Measurements from ENCODE around the gene ADAMTS17. TPM values are rescaled to one million over a fixed set of nuclear protein-coding genes. Genes with fewer than 3 reads are reported as not detected.

ADAMTS17 gene
- total RNA-seq, 1 donor from 2014 or later = 0.83 TPM

DNA sequence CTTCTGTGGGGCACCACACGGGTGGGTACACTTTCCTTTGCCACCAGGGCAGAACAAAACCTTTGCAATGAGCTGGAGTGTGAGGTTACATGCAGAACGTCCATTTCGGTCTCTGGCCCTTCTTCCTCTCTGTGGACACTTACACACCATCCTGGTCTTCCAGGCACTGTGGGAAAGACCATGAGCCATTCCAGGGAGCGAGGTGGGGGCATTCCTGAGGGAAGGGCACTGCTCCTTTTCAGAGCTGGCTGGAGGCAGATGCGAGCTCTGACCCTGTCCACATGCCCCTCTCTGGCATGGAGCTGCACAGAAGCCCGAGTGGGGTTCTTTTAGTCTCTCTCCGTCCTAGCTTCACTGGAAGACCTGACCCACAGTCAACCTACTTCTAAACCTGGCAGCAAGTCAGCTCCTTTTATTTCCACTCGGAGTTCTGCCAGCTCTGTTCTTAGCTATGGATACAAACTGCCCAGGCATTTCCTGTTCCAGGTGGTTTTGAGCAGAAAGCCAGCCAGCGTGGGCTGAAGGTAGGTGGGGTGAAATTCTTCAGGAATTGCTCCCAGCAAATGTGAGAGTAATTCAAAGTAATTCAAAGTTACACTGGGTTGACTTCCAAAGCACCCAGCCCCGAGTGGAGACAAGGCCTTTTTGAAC lies 281.4 kb downstream of the ADAMTS17 start:
- Mint-ChIP-seq H3K27me3 (ENCODE audit: insufficient read depth) (no peaks in the 10 kb centered on the region), H3K36me3 (ENCODE audit: low read depth) (no peaks in the 10 kb centered on the region), H3K9me3 (no peaks in the 10 kb centered on the region), H3K4me3 (no peak overlapping the region), H3K27ac (no peak overlapping the region), H3K4me1 (ENCODE audit: low read depth) (no peaks in the 10 kb centered on the region)
- intact Hi-C loops (cut with micrococcal nuclease) = no loop called here
- DNase-seq (ENCODE audit: low spot score) = no peak

- H3K4me3 Mint-ChIP-seq = no peak overlapping the region
- intact Hi-C loops (cut with micrococcal nuclease) = no loop called here
- DNase-seq (ENCODE audit: low spot score) = no peak
- no peaks in the 10 kb centered on the region for H3K36me3 Mint-ChIP-seq (ENCODE audit: low read depth)
- no peak overlapping the region for H3K27ac Mint-ChIP-seq
- H3K27me3 Mint-ChIP-seq (ENCODE audit: insufficient read depth) = no peaks in the 10 kb centered on the region
- no peaks in the 10 kb centered on the region for H3K9me3 Mint-ChIP-seq
- H3K4me1 Mint-ChIP-seq (ENCODE audit: low read depth) = no peaks in the 10 kb centered on the region
These were observed 282.3 kb downstream of the ADAMTS17 start for GRCh38 chr15:100059521-100059920.

- intact Hi-C loops (cut with micrococcal nuclease) = no loop called here
- H3K27me3 Mint-ChIP-seq (ENCODE audit: insufficient read depth) = no peaks in the 10 kb centered on the region
- H3K27ac Mint-ChIP-seq = no peak overlapping the region
These were observed 282.7 kb downstream of the ADAMTS17 start for GRCh38 chr15:100059094-100059493.

GRCh38 chr15:100058458-100058857 lies 283.3 kb downstream of the ADAMTS17 start:
- Mint-ChIP-seq H3K36me3 (ENCODE audit: low read depth) (no peaks in the 10 kb centered on the region), H3K4me3 (no peak overlapping the region), H3K9me3 (no peaks in the 10 kb centered on the region), H3K27me3 (ENCODE audit: insufficient read depth) (no peaks in the 10 kb centered on the region), H3K27ac (no peak overlapping the region), H3K4me1 (ENCODE audit: low read depth) (no peaks in the 10 kb centered on the region)
- intact Hi-C loops (cut with micrococcal nuclease) = no loop called here
- DNase-seq (ENCODE audit: low spot score) = no peak

More at GRCh38 chr15:100059094-100059493, 282.7 kb downstream of the ADAMTS17 start:
- no peaks in the 10 kb centered on the region for H3K36me3 Mint-ChIP-seq (ENCODE audit: low read depth)
- H3K4me3 Mint-ChIP-seq = no peak overlapping the region
- no peak for DNase-seq (ENCODE audit: low spot score)
- H3K9me3 Mint-ChIP-seq = no peaks in the 10 kb centered on the region
- no peaks in the 10 kb centered on the region for H3K4me1 Mint-ChIP-seq (ENCODE audit: low read depth)

DNA sequence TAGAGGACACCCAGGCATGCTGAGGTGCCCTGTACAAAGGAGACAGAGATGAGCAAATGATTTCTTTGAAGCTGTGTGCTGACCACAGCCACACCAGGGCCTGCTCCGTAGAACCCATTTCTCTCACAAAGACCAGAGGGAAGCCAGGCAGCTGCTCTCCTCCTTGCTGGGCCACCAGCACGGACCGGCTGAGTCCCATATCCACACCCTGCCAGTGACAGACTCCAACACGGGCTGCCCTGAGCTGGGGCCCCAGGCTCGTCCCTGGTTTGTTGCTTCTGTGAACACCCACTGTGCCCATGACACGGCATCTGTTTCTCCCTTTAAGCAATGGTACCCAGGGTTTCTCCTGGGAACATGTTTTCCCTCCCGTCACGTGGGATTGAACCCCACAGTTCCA lies 284.5 kb downstream of the ADAMTS17 start:
- Mint-ChIP-seq H3K27me3 (ENCODE audit: insufficient read depth) (no peaks in the 10 kb centered on the region), H3K4me3 (no peak overlapping the region), H3K27ac (no peak overlapping the region), H3K36me3 (ENCODE audit: low read depth) (no peaks in the 10 kb centered on the region), H3K4me1 (ENCODE audit: low read depth) (no peaks in the 10 kb centered on the region), H3K9me3 (no peaks in the 10 kb centered on the region)
- intact Hi-C loops (cut with micrococcal nuclease) = no loop called here
- DNase-seq (ENCODE audit: low spot score) = no peak

GRCh38 chr15:100056411-100057072 lies 285.2 kb downstream of the ADAMTS17 start:
- Mint-ChIP-seq H3K27me3 (ENCODE audit: insufficient read depth) (no peaks in the 10 kb centered on the region), H3K27ac (no peak overlapping the region), H3K9me3 (no peaks in the 10 kb centered on the region), H3K4me1 (ENCODE audit: low read depth) (no peaks in the 10 kb centered on the region), H3K4me3 (no peak overlapping the region), H3K36me3 (ENCODE audit: low read depth) (no peaks in the 10 kb centered on the region)
- intact Hi-C loops (cut with micrococcal nuclease) = no loop called here
- no peak for DNase-seq (ENCODE audit: low spot score)

- Mint-ChIP-seq H3K27me3 (ENCODE audit: insufficient read depth) (no peaks in the 10 kb centered on the region), H3K9me3 (no peaks in the 10 kb centered on the region), H3K4me3 (no peak overlapping the region), H3K36me3 (ENCODE audit: low read depth) (no peaks in the 10 kb centered on the region), H3K27ac (no peak overlapping the region), H3K4me1 (ENCODE audit: low read depth) (peaks cover 2% of the 10 kb centered on the region)
- intact Hi-C loops (cut with micrococcal nuclease) = no loop called here
- no peak for DNase-seq (ENCODE audit: low spot score)
These were observed 286.0 kb downstream of the ADAMTS17 start for GRCh38 chr15:100055821-100056220.

DNA sequence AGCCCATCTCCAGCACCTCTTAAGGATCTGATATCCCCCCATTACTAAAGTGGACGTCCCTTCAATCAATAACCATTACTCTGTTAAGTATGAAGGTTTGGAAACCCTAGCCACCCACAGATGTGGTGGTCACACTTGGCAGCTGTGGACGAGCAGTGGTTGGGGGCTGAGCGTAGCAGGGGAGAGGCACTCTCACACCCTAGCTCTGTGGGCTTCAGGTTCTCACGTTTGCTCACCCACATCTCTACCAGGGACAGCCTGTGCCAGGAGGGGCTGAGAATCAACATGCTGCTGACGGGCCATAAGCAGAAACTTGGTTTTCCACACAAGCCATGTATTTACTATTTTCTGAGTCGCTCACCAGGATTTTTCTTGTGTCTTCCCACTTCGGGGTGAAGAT lies 287.2 kb downstream of the ADAMTS17 start:
- H3K36me3 Mint-ChIP-seq (ENCODE audit: low read depth) = no peaks in the 10 kb centered on the region
- H3K27me3 Mint-ChIP-seq (ENCODE audit: insufficient read depth) = no peaks in the 10 kb centered on the region
- no peak overlapping the region for H3K27ac Mint-ChIP-seq
- no peak for DNase-seq (ENCODE audit: low spot score)
- no peaks in the 10 kb centered on the region for H3K9me3 Mint-ChIP-seq
- peaks cover 5% of the 10 kb centered on the region for H3K4me1 Mint-ChIP-seq (ENCODE audit: low read depth)
- H3K4me3 Mint-ChIP-seq = no peak overlapping the region
- intact Hi-C loops (cut with micrococcal nuclease) = no loop called here

DNA sequence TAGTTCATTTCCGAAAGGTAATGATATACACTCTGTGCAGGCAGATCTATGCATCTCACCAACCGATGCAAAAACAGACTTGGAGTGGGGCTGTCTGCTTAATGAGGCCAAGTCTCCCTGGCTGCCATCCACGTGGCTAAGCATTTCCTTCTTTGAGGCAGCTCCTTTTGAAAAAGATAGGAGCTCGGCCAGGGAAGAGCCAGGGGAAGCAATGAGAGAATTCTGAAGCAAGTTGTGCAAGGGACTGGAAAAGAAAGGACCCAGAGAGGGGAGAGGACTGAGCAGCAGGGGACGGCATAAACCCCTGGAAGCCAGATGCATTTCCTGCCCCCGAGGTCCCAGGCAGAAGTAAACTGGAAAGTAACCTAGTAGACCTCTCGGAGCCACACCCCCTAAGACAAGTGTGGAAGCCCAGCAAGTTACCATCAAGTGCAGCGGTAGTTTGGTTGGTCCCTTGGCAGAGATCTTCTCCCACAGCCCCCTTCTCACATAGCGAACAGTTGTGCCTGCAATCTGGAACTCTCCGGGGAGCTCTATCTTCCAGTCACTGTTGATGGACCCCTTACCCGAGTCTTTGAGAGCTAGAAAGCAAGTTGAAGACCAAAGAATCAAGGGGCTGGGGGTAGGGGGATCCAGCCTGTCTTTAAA lies 288.2 kb downstream of the ADAMTS17 start:
- Mint-ChIP-seq H3K9me3 (no peaks in the 10 kb centered on the region), H3K27me3 (ENCODE audit: insufficient read depth) (no peaks in the 10 kb centered on the region), H3K4me1 (ENCODE audit: low read depth) (peaks cover 5% of the 10 kb centered on the region)

GRCh38 chr15:100052716-100053473 lies 288.9 kb downstream of the ADAMTS17 start:
- Mint-ChIP-seq H3K4me3 (no peak overlapping the region), H3K4me1 (ENCODE audit: low read depth) (peaks cover 5% of the 10 kb centered on the region), H3K27me3 (ENCODE audit: insufficient read depth) (no peaks in the 10 kb centered on the region), H3K36me3 (ENCODE audit: low read depth) (no peaks in the 10 kb centered on the region), H3K27ac (no peak overlapping the region), H3K9me3 (no peaks in the 10 kb centered on the region)
- no peak for DNase-seq (ENCODE audit: low spot score)
- intact Hi-C loops (cut with micrococcal nuclease) = no loop called here

More for the DNA sequence above, 288.2 kb downstream of the ADAMTS17 start:
- Mint-ChIP-seq H3K27ac (no peak overlapping the region), H3K4me3 (no peak overlapping the region), H3K36me3 (ENCODE audit: low read depth) (no peaks in the 10 kb centered on the region)
- DNase-seq (ENCODE audit: low spot score) = no peak
- intact Hi-C loops (cut with micrococcal nuclease) = no loop called here

- DNase-seq (ENCODE audit: low spot score) = no peak
- no peak overlapping the region for H3K4me3 Mint-ChIP-seq
- no peaks in the 10 kb centered on the region for H3K27me3 Mint-ChIP-seq (ENCODE audit: insufficient read depth)
- H3K27ac Mint-ChIP-seq = no peak overlapping the region
- peaks cover 4% of the 10 kb centered on the region for H3K9me3 Mint-ChIP-seq
- H3K36me3 Mint-ChIP-seq (ENCODE audit: low read depth) = no peaks in the 10 kb centered on the region
- H3K4me1 Mint-ChIP-seq (ENCODE audit: low read depth) = peaks cover 5% of the 10 kb centered on the region
- intact Hi-C loops (cut with micrococcal nuclease) = no loop called here
These were observed 290.6 kb downstream of the ADAMTS17 start for GRCh38 chr15:100050877-100051786.

Measured in activated T-helper 1 cell treated with anti-CD3 and anti-CD28 coated beads, Interleukin-12 subunit alpha, Interleukin-12 subunit beta, Interleukin-2, Interleukin-4 antibody, amounts not matched to agents 30 ng/mL and 10 ng/mL and 1 ng/mL, durations not matched to agents 14 hours and 24 hours and 36 hours (primary cell).